Peyer's patch (tissue), 4 donors: ENCODE results near the gene USP30. TPM values are rescaled to one million over a fixed set of nuclear protein-coding genes. Genes with fewer than 3 reads are reported as not detected.

ENCODE experiments used
- DNase-seq, 3 donors: peaks; one replicate each; pipeline ENCODE4 v3.0.0-alpha.2; 2017 to 2019
- H3K27ac ChIP-seq, 4 donors: fragments of 200-600 bp; sonication (generic); one replicate each; pipeline ENCODE4 v1.5.1; 2016 to 2019
- H3K27me3 ChIP-seq, 2 donors: fragments of 200-600 bp; sonication (generic); one replicate each; pipeline ENCODE4 v1.5.1; 2019
- H3K36me3 ChIP-seq, 3 donors: fragments of 200-600 bp; sonication (generic); one replicate each; pipeline ENCODE4 v1.5.1; 2016 to 2019
- H3K4me1 ChIP-seq, 4 donors: fragments of 200-600 bp; sonication (generic); one replicate each; pipeline ENCODE4 v1.5.1; 2016 to 2019
- H3K4me3 ChIP-seq, 4 donors: fragments of 200-600 bp; sonication (generic); 1 replicate in 3 of 4; 2 replicates in 1 of 4; pipeline ENCODE4 v1.5.1; 2016 to 2019; ENCODE audit warnings: mild to moderate bottlenecking in 1 of 4
- H3K9me3 ChIP-seq, 4 donors: fragments of 200-600 bp; sonication (generic); one replicate each; pipeline ENCODE4 v1.5.1; 2016 to 2019; ENCODE audit warnings: mild to moderate bottlenecking in 1 of 4
- POLR2A ChIP-seq, 2 donors: fragments of 450-650 bp; IDR thresholded peaks; one replicate each; pipeline ENCODE4 v1.5.1; 2017; ENCODE audit warnings: antibody characterized with exemption in 2 of 2, mild to moderate bottlenecking in 2 of 2, moderate library complexity in 2 of 2
- total RNA-seq, 4 donors: library from RNA; depleted of rRNA; stranded (reverse); fragments of >200 nt; gene quantifications; one replicate each; pipeline ENCODE4 v1.1.0, GENCODE V29; 2016
- TF ChIP-seq, protein P1 (sequence below), 6 experiments: fragments of 450-650 bp in 4 of 6; fragments of 200-600 bp in 2 of 6; sonication (generic) in 1 of 6; IDR thresholded peaks; one replicate each; pipeline ENCODE4 v1.5.1; 2017 to 2019; ENCODE audit warnings: antibody characterized with exemption in 6 of 6, mild to moderate bottlenecking in 3 of 6, moderate library complexity in 1 of 6

The USP30 gene
- total RNA-seq, 4 donors from 2014 or later: 7.4 to 45.4 (median 34.5) TPM

DNA sequence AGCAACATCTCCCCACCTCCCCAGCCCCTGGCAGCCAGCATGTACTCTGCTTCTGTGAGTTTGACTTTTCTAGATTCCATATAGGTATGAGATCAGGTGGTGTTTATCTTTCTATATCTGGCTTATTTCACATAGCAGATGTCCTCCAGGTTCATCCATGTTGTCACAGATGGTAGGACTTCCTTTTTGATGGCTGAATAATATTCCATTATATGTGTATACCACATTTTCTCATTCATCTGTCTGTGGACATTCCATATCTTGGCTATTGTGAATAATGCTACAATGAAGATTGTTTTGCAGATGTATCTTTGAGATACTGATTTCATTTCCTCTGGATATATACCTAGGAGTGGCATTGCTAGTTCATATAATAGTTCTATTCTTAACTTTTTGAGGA lies 22.5 kb downstream of the USP30 start:
- H3K9me3 ChIP-seq: no peaks in the 10 kb centered on the region
- no peak for DNase-seq
- peaks cover 0 to 59% (median 0%) of the 10 kb centered on the region in 3 donors for H3K36me3 ChIP-seq
- no peak for TF ChIP-seq POLR2A (IDR thresholded peaks at IDR 0.05)
- TF ChIP-seq, protein P1, sequence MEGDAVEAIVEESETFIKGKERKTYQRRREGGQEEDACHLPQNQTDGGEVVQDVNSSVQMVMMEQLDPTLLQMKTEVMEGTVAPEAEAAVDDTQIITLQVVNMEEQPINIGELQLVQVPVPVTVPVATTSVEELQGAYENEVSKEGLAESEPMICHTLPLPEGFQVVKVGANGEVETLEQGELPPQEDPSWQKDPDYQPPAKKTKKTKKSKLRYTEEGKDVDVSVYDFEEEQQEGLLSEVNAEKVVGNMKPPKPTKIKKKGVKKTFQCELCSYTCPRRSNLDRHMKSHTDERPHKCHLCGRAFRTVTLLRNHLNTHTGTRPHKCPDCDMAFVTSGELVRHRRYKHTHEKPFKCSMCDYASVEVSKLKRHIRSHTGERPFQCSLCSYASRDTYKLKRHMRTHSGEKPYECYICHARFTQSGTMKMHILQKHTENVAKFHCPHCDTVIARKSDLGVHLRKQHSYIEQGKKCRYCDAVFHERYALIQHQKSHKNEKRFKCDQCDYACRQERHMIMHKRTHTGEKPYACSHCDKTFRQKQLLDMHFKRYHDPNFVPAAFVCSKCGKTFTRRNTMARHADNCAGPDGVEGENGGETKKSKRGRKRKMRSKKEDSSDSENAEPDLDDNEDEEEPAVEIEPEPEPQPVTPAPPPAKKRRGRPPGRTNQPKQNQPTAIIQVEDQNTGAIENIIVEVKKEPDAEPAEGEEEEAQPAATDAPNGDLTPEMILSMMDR (IDR thresholded peaks at IDR 0.05): no peak
- H3K27me3 ChIP-seq: no peaks in the 10 kb centered on the region
- H3K4me3 ChIP-seq: no peak overlapping the region
- H3K4me1 ChIP-seq: no peaks in the 10 kb centered on the region
- no peak overlapping the region for H3K27ac ChIP-seq

DNA sequence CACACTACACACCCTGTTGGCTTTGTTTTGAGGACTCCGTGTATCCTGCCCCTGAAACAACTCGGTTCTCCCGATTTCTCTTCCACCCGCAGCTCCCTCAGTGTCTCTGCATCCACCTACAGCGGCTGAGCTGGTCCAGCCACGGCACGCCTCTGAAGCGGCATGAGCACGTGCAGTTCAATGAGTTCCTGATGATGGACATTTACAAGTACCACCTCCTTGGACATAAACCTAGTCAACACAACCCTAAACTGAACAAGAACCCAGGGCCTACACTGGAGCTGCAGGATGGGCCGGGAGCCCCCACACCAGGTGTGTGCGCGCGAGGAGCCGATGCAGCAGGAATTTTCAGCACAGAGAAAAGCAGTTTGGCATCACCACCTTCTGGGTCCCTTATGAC lies 30.4 kb downstream of the USP30 start:
- TF ChIP-seq POLR2A (IDR thresholded peaks at IDR 0.05): no peak
- TF ChIP-seq, protein P1 (IDR thresholded peaks at IDR 0.05): no peak
- DNase-seq: no peak
- Histone ChIP-seq H3K4me3 (no peak overlapping the region), H3K27me3 (no peaks in the 10 kb centered on the region), H3K9me3 (no peaks in the 10 kb centered on the region), H3K36me3 (peaks cover 0 to 71% (median 3%) of the 10 kb centered on the region in 3 donors), H3K27ac (no peak overlapping the region), H3K4me1 (peaks cover 0 to 6% (median 1%) of the 10 kb centered on the region in 4 donors)

DNA sequence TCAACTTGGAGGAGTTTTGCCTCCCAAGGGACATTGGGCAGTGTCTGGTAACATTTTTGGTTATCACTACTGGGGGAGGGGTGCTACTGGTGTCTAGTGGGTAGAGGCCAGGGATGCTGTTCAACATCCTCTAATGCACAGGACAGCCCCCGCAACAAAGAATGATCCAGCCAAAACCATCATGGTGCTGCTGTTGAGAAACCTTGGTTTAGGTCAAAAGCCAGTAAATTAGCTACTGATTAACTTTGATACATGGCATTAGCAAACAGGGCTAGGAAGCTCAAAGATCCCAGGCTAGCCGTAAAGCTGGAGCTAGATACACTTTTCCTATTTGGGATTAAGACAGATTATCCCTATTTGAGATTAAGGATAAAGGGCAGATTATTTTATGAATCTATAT lies 32.0 kb downstream of the USP30 start:
- Histone ChIP-seq H3K9me3 (no peaks in the 10 kb centered on the region), H3K4me1 (peaks cover 0 to 6% (median 1%) of the 10 kb centered on the region in 4 donors), H3K4me3 (no peak overlapping the region), H3K27ac (no peak overlapping the region), H3K36me3 (peaks cover 0 to 75% (median 3%) of the 10 kb centered on the region in 3 donors), H3K27me3 (no peaks in the 10 kb centered on the region)
- TF ChIP-seq, protein P1 (IDR thresholded peaks at IDR 0.05): no peak
- no peak for TF ChIP-seq POLR2A (IDR thresholded peaks at IDR 0.05)
- no peak for DNase-seq

DNA sequence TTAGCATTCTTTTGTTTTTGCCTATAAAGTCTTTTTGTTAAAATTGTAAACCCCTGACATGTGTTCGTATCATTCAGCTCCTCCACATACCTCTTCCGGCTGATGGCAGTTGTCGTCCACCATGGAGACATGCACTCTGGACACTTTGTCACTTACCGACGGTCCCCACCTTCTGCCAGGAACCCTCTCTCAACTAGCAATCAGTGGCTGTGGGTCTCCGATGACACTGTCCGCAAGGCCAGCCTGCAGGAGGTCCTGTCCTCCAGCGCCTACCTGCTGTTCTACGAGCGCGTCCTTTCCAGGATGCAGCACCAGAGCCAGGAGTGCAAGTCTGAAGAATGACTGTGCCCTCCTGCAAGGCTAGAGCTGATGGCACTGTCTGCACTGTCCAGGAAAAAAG lies 33.2 kb downstream of the USP30 start:
- no peak for TF ChIP-seq POLR2A (IDR thresholded peaks at IDR 0.05)
- TF ChIP-seq, protein P1 (IDR thresholded peaks at IDR 0.05): no peak
- Histone ChIP-seq H3K27me3 (no peaks in the 10 kb centered on the region), H3K4me1 (peaks cover 0 to 6% (median 1%) of the 10 kb centered on the region in 4 donors), H3K9me3 (no peaks in the 10 kb centered on the region), H3K36me3 (peaks cover 0 to 75% (median 3%) of the 10 kb centered on the region in 3 donors), H3K4me3 (no peak overlapping the region), H3K27ac (peak overlapping the region in 2 of 4 donors; percentile 63 to 66)
- DNase-seq: no peak

DNA sequence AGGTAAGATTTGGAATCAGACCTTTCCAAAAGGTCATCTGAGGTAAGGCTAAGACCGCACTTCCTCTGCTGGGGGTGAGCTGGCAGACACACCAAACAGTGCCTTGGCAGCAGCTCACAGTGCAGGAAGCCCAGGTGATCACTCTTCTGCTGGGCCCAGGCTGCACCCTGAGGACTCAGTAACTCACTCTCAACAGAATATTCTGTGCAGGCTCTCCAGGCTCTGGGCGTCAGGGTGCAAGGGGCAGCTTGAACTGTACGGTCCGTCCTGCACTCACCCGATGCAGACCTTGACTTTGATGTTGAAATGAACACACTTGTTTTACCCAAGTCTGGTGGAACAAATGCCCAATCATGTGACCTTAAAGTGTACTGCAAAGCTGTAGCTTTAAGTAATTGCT lies 34.9 kb downstream of the USP30 start:
- Histone ChIP-seq H3K4me3 (no peak overlapping the region), H3K27ac (peak overlapping the region in 3 of 4 donors; percentile 18 to 66 (median 63)), H3K4me1 (peaks cover 0 to 8% (median 1%) of the 10 kb centered on the region in 4 donors), H3K9me3 (no peaks in the 10 kb centered on the region), H3K36me3 (peaks cover 0 to 65% (median 3%) of the 10 kb centered on the region in 3 donors), H3K27me3 (no peaks in the 10 kb centered on the region)
- DNase-seq: peak in 2 of 3 donors; percentile 68 to 78
- TF ChIP-seq, protein P1 (IDR thresholded peaks at IDR 0.05): no peak
- peak in 1 of 2 donors; percentile 36 for TF ChIP-seq POLR2A (IDR thresholded peaks at IDR 0.05)

DNA sequence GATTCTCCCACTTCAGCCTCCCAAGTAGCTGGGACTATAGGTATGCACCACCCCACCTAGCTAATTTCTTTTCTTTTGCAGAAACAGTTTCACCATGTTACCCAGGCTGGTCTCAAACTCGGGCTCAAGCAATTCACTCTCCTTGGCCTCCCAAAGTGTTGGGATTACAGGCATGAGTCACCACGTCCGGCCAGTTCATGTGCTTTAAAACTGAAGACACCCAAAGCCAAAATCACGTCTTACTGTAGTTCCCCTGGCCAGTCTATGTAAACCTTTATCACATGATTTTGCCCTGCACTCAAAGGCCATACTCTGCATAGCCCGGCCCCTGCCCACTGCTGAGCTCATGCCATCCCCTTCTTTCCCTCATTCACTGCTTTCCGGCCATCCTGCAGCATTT lies 36.4 kb downstream of the USP30 start:
- Histone ChIP-seq H3K9me3 (no peaks in the 10 kb centered on the region), H3K4me1 (peaks cover 0 to 17% (median 1%) of the 10 kb centered on the region in 4 donors), H3K36me3 (peaks cover 0 to 50% (median 3%) of the 10 kb centered on the region in 3 donors), H3K4me3 (no peak overlapping the region), H3K27me3 (no peaks in the 10 kb centered on the region), H3K27ac (no peak overlapping the region)
- no peak for TF ChIP-seq POLR2A (IDR thresholded peaks at IDR 0.05)
- TF ChIP-seq, protein P1 (IDR thresholded peaks at IDR 0.05): no peak
- DNase-seq: no peak
